GM23248 (cell line): ENCODE measurements around the gene MAP3K14.

Experiments used
- EZH2 ChIP-seq: fragments of 200-600 bp; sonication (generic); IDR thresholded peaks from 2 replicates; pipeline ENCODE4 v1.6.1; 2018; ENCODE audit warnings: antibody characterized with exemption, mild to moderate bottlenecking; ENCODE audit not compliant: insufficient read depth, poor library complexity, severe bottlenecking
- EZH2phosphoT487 ChIP-seq: fragments of 200-600 bp; sonication (generic); IDR thresholded peaks from 2 replicates; pipeline ENCODE4 v1.6.1; 2018; ENCODE audit warnings: antibody characterized with exemption, moderate library complexity, mild to moderate bottlenecking, low read depth; ENCODE audit not compliant: insufficient read depth

- TF ChIP-seq EZH2phosphoT487 (no peak), EZH2 (no peak)
These were observed 84.1 kb downstream of the MAP3K14 start for GRCh38 chr17:45232514-45233422.
